ENCODE measurements around the gene C6orf89. TPM values are rescaled to one million over a fixed set of nuclear protein-coding genes. Genes with fewer than 3 reads are reported as not detected.
A peak's percentile ranks its signal among the peaks of the same experiment; 100 is the strongest.

C6orf89 gene
- total and polyA plus RNA-seq, 2 of the 13 experiments (the other 11 are each of a cell fraction or from before 2014, with no cell fraction given), result 22.1 to 32.2 TPM

- TF ChIP-seq MYPOP (CRISPR knock-in tag; IDR thresholded peaks at IDR 0.05), result peak; percentile 72; the same call in 1 of the 2 replicates
- no peak for TF ChIP-seq FOSL1 (CRISPR knock-in tag; IDR thresholded peaks at IDR 0.05; ENCODE audit: borderline replicate concordance)
- TF ChIP-seq KLF15 (CRISPR knock-in tag; IDR thresholded peaks at IDR 0.05; ENCODE audit: borderline replicate concordance), result peak; percentile 63; the same call in 1 of the 2 replicates
- TF ChIP-seq HCFC1 (IDR thresholded peaks at IDR 0.05; ENCODE audit: low read depth, low read length), result peak; percentile 79
- no peak for TF ChIP-seq FOXM1 (CRISPR knock-in tag; IDR thresholded peaks at IDR 0.05)
- peak; percentile 99 for TF ChIP-seq ZNF543 (CRISPR knock-in tag; IDR thresholded peaks at IDR 0.05)
- TF ChIP-seq SNAPC4 (CRISPR knock-in tag; IDR thresholded peaks at IDR 0.05), result no peak
- TF ChIP-seq ZNF564 (CRISPR knock-in tag; IDR thresholded peaks at IDR 0.05), result peak; percentile 48; the same call in 1 of the 2 replicates
- TF ChIP-seq GPN1 (CRISPR knock-in tag; IDR thresholded peaks at IDR 0.05; ENCODE audit: borderline replicate concordance), result no peak
- no peak for TF ChIP-seq ZFP82 (CRISPR knock-in tag; IDR thresholded peaks at IDR 0.05; ENCODE audit: borderline replicate concordance)
- no peak for TF ChIP-seq FIP1L1 (IDR thresholded peaks at IDR 0.05; ENCODE audit: borderline replicate concordance, insufficient read depth, low read depth, low read length)
- TF ChIP-seq ZNF777 (CRISPR knock-in tag; IDR thresholded peaks at IDR 0.05), result peak; percentile 58; the same call in 1 of the 2 replicates
- peak; percentile 81; the same call in 1 of the 2 replicates for TF ChIP-seq RFXANK (CRISPR knock-in tag; IDR thresholded peaks at IDR 0.05)
- TF ChIP-seq HINFP (CRISPR knock-in tag; IDR thresholded peaks at IDR 0.05; ENCODE audit: low read depth), result peak; percentile 80
- TF ChIP-seq NR2F2 (IDR thresholded peaks at IDR 0.05; ENCODE audit: borderline replicate concordance, low read depth), result no peak; the same call in 1 of the 2 replicates
- TF ChIP-seq RBM39 (IDR thresholded peaks at IDR 0.05; ENCODE audit: low read depth, low read length, poor library complexity, severe bottlenecking), result peak; percentile 63
- TF ChIP-seq BRF2 (CRISPR knock-in tag; IDR thresholded peaks at IDR 0.05), result peak; percentile 68; the same call in 1 of the 2 replicates
- peak; percentile 78; the same call in 1 of the 2 replicates for TF ChIP-seq ZNF431 (CRISPR knock-in tag; IDR thresholded peaks at IDR 0.05; ENCODE audit: borderline replicate concordance, low read depth)
- no peak for TF ChIP-seq ISX (CRISPR knock-in tag; conservative IDR thresholded peaks at IDR 0.05)
Observed at GRCh38 chr6:36885461-36886401, at the start of gene C6orf89 (continued).

All from HepG2 (cell line).